ENCODE measurements around the gene ANXA8.
"Not testable (repeated sequence)": the region's sequence is repeated elsewhere in the genome, so short reads cannot be mapped to it uniquely, and the experiment has no call there.

DNA sequence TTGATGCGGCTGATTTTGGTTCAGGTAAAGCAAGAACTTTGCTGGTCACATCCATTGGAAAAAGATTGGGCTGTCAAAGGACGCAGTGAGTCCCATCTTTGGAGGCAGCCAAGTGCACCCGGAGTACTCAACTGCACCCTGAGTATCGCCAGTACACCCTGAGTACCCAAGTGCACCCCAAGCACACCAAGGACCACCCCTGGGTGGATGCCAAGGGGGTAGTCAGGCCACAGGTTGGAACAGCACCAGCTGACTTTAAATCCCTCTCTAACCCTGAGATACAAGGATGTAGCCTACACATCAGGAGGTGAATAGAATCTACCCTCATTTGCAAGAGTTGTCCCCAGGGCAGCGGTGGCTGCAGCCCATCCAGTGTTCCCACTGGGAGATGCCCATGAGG lies 16.5 kb downstream of the ANXA8 start:
- TF ChIP-seq, protein P1, sequence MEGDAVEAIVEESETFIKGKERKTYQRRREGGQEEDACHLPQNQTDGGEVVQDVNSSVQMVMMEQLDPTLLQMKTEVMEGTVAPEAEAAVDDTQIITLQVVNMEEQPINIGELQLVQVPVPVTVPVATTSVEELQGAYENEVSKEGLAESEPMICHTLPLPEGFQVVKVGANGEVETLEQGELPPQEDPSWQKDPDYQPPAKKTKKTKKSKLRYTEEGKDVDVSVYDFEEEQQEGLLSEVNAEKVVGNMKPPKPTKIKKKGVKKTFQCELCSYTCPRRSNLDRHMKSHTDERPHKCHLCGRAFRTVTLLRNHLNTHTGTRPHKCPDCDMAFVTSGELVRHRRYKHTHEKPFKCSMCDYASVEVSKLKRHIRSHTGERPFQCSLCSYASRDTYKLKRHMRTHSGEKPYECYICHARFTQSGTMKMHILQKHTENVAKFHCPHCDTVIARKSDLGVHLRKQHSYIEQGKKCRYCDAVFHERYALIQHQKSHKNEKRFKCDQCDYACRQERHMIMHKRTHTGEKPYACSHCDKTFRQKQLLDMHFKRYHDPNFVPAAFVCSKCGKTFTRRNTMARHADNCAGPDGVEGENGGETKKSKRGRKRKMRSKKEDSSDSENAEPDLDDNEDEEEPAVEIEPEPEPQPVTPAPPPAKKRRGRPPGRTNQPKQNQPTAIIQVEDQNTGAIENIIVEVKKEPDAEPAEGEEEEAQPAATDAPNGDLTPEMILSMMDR (IDR thresholded peaks at IDR 0.05; ENCODE audit: low read length) = not testable (repeated sequence)
- TF ChIP-seq EZH2 (IDR thresholded peaks at IDR 0.05; ENCODE audit: borderline replicate concordance, low read length) = not testable (repeated sequence)
